Transverse colon (tissue), 4 donors: Measurements from ENCODE around the gene CSN1S1. TPM values are rescaled to one million over a fixed set of nuclear protein-coding genes. Genes with fewer than 3 reads are reported as not detected.

Source experiments
- DNase-seq: peaks from one replicate; pipeline ENCODE4 v3.0.0-alpha.2; 2019
- H3K27ac ChIP-seq, 4 donors: fragments of 200-600 bp; sonication (generic); 2 replicates each; pipeline ENCODE4 v1.5.1; 2016 to 2018; ENCODE audit warnings: inconsistent platforms in 4 of 4
- H3K27me3 ChIP-seq: fragments of 200-600 bp; sonication (generic); 2 replicates; pipeline ENCODE4 v1.5.1; 2017; ENCODE audit warnings: inconsistent platforms
- H3K36me3 ChIP-seq, 4 donors: fragments of 200-600 bp; sonication (generic); 2 replicates each; pipeline ENCODE4 v1.5.1; 2017 to 2019; ENCODE audit warnings: inconsistent platforms in 4 of 4
- H3K4me1 ChIP-seq, 4 donors: fragments of 200-600 bp; sonication (generic); 2 replicates each; pipeline ENCODE4 v1.5.1; 2017 to 2020; ENCODE audit warnings: inconsistent platforms in 4 of 4
- H3K4me3 ChIP-seq, 4 donors: fragments of 200-600 bp; sonication (generic); 1 replicate in 1 of 4; 2 replicates in 3 of 4; pipeline versions ENCODE4 v1.5.1 to v1.6.1; 2017 to 2019; ENCODE audit warnings: inconsistent platforms in 4 of 4
- H3K9me3 ChIP-seq, 2 donors: fragments of 200-600 bp; sonication (generic); 2 replicates each; pipeline ENCODE4 v1.5.1; 2017 to 2019; ENCODE audit warnings: inconsistent platforms in 2 of 2
- CTCF ChIP-seq, 5 experiments: fragments of 200-600 bp in 3 of 5; fragments of 450-650 bp in 2 of 5; sonication (generic) in 3 of 5; IDR thresholded peaks; 1 replicate in 2 of 5; 2 replicates in 3 of 5; pipeline ENCODE4 v1.5.1; 2016 to 2017; ENCODE audit warnings: antibody characterized with exemption in 5 of 5, inconsistent platforms in 3 of 5, mild to moderate bottlenecking in 2 of 5, moderate library complexity in 1 of 5
- EP300 ChIP-seq: sonication (generic); formaldehyde crosslinking; IDR thresholded peaks from one replicate; pipeline ENCODE4 v1.6.1; 2017; ENCODE audit warnings: antibody characterized with exemption, low read depth
- POLR2A ChIP-seq: fragments of 450-650 bp; IDR thresholded peaks from one replicate; pipeline ENCODE4 v1.6.1; 2016; ENCODE audit warnings: antibody characterized with exemption, mild to moderate bottlenecking, moderate library complexity
- POLR2AphosphoS5 ChIP-seq, 3 donors: sonication (generic); formaldehyde crosslinking; IDR thresholded peaks; one replicate each; pipeline ENCODE4 v1.6.1; 2016; ENCODE audit warnings: antibody characterized with exemption in 3 of 3
- WGBS, 2 donors: methylation state at CpG; one replicate each; pipeline ENCODE4 v1.1.5; 2018; ENCODE audit warnings: low coverage in 1 of 2; 5-methylcytosine and 5-hydroxymethylcytosine counted together
- in situ Hi-C, 4 donors: fragments of 200-750 bp; cut with MboI; loops; one replicate each; pipeline versions ENCODE4 v1.15.0 to v1.15.1; 2017; ENCODE audit warnings: low sequenced_read_pairs in 3 of 4, low pct_ligation_motif_present in 1 of 4, low pct_unique_long_range_greater_than_20kb in 1 of 4
- intact Hi-C: fragments of 100-400 bp; cut with DNase I; formaldehyde crosslinking; loops from one replicate; pipeline ENCODE4 v1.15.1; 2023; ENCODE audit warnings: low total_unique reads
- total RNA-seq, 4 donors: library from RNA; depleted of rRNA; stranded (reverse); fragments of >200 nt; gene quantifications; one replicate each; pipeline ENCODE4 v1.1.0, GENCODE V29; 2016

The CSN1S1 gene
- total RNA-seq, 4 donors from 2014 or later, result 0.79 TPM; not detected in 3

DNA sequence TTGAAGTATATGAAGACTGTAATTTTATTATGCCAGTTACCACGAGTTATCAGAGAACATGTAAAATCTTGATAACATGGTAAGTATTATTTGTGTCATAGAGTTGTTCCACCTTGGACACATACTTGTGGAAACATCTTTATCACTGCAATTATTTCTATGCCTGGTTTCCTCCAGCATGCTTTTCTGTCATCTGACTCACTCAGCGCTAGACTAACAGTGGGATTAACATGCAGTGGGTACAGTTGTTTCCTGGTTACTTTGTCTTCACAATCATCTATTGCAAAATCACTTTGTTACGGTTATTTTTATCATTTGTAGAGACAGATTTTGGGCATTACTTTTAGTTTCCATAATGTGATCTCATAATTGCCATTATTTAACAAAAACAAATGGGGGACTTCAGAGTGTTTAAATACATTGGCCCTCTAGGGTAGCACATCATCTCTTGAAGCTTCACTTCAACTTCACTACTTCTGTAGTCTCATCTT is 64.7 kb downstream of the CSN1S1 start, which contains the start of gene STATH:
STATH (plus strand) TSS at position 441 of the 491 bp plus-strand sequence. CDS start 2,472 bp downstream, outside the sequence.
- TF ChIP-seq EP300 (no peak), POLR2A (no peak), POLR2AphosphoS5 (IDR thresholded peaks at IDR 0.05) (no peak), CTCF (IDR thresholded peaks at IDR 0.05) (no peak)
- H3K27ac ChIP-seq, result no peak within 1 kb of the TSS
- intact Hi-C loops, result no loop called here
- no peak within 1 kb of the TSS for H3K4me3 ChIP-seq
- H3K4me1 ChIP-seq, result no peaks in the 10 kb centered on the region
- no peaks in the 10 kb centered on the region for H3K9me3 ChIP-seq
- no peaks in the 10 kb centered on the region for H3K27me3 ChIP-seq
- no peak for DNase-seq
- in situ Hi-C loops, result no loop called here
- no peaks in the 10 kb centered on the region for H3K36me3 ChIP-seq
- WGBS, 2 donors, result 61 to 64% methylated on average over 3 of the region's 3 CpGs

Other genes starting within 250 kb of the CSN1S1 start
- gene SULT1B1, start 170.4 kb upstream of the CSN1S1 start, total RNA-seq, result 100 to 1,000 TPM; 105 to 212 (median 147) TPM
- gene SULT1E1, start 70.9 kb upstream of the CSN1S1 start, total RNA-seq, result under 1 TPM in 2 of 4 donors, not detected in 2; 0.40 to 0.95 TPM
- gene CSN2, start 34.7 kb downstream of the CSN1S1 start, total RNA-seq, result not detected
- gene STATH, start 64.9 kb downstream of the CSN1S1 start, total RNA-seq, result not detected
- gene HTN3, start 97.4 kb downstream of the CSN1S1 start, total RNA-seq, result not detected
- gene HTN1, start 119.4 kb downstream of the CSN1S1 start, total RNA-seq, result not detected
- not detected for gene PRR27, start 223.2 kb downstream of the CSN1S1 start, total RNA-seq